Measurements from ENCODE around the gene CD47.

CD47 gene

DNA sequence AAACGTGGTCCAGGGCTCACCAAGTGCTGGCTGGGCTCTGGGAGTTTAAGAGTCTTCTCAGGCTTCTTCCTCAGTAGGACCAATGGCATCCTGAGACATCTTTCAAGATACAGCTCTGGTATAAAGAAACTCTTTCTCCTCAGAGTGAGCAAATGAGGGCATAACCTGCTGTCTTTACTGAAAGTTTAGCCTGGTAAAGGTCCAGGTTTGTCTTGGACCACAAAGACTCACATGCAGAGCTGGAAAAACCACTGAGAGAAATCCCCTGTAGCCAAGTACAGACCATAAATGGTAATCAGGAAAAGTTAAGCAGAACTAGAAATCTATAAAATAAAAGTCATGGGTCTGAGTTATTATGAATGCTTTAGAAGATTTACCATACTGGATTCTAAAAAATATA lies 23.1 kb downstream of the CD47 start:
- H3K9ac ChIP-seq (ENCODE audit: low read length) = no peak overlapping the region
- no peak overlapping the region for H3K27ac ChIP-seq (ENCODE audit: low read depth, low read length)
- H3K27me3 ChIP-seq (ENCODE audit: control insufficient read depth, insufficient read depth, low read length) = no peaks in the 10 kb centered on the region
- H3K9me3 ChIP-seq (ENCODE audit: control insufficient read depth, insufficient read depth, low read depth, low read length) = no peaks in the 10 kb centered on the region
- no peaks in the 10 kb centered on the region for H3K36me3 ChIP-seq (ENCODE audit: control insufficient read depth, insufficient read depth, low read length)
- H3K4me1 ChIP-seq (ENCODE audit: control insufficient read depth, insufficient read depth, low read length) = peaks cover 13% of the 10 kb centered on the region
- H3K4me3 ChIP-seq (ENCODE audit: low read depth, low read length) = no peak overlapping the region

GRCh38 chr3:108065096-108065495 lies 25.7 kb downstream of the CD47 start:
- Histone ChIP-seq H3K4me1 (ENCODE audit: control insufficient read depth, insufficient read depth, low read length) (peaks cover 6% of the 10 kb centered on the region; the same call in 1 of the 2 replicates), H3K9me3 (ENCODE audit: control insufficient read depth, insufficient read depth, low read depth, low read length) (no peaks in the 10 kb centered on the region), H3K9ac (ENCODE audit: low read length) (no peak overlapping the region), H3K4me3 (ENCODE audit: low read depth, low read length) (no peak overlapping the region), H3K27me3 (ENCODE audit: control insufficient read depth, insufficient read depth, low read length) (no peaks in the 10 kb centered on the region), H3K36me3 (ENCODE audit: control insufficient read depth, insufficient read depth, low read length) (no peaks in the 10 kb centered on the region), H3K27ac (ENCODE audit: low read depth, low read length) (no peak overlapping the region)

- Histone ChIP-seq H3K27ac (ENCODE audit: low read depth, low read length) (no peak overlapping the region), H3K36me3 (ENCODE audit: control insufficient read depth, insufficient read depth, low read length) (no peaks in the 10 kb centered on the region), H3K4me3 (ENCODE audit: low read depth, low read length) (no peak overlapping the region), H3K9ac (ENCODE audit: low read length) (no peak overlapping the region), H3K4me1 (ENCODE audit: control insufficient read depth, insufficient read depth, low read length) (peaks cover 6% of the 10 kb centered on the region; the same call in 1 of the 2 replicates), H3K9me3 (ENCODE audit: control insufficient read depth, insufficient read depth, low read depth, low read length) (no peaks in the 10 kb centered on the region), H3K27me3 (ENCODE audit: control insufficient read depth, insufficient read depth, low read length) (no peaks in the 10 kb centered on the region)
Observed at GRCh38 chr3:108064293-108064887, 26.4 kb downstream of the CD47 start.

DNA sequence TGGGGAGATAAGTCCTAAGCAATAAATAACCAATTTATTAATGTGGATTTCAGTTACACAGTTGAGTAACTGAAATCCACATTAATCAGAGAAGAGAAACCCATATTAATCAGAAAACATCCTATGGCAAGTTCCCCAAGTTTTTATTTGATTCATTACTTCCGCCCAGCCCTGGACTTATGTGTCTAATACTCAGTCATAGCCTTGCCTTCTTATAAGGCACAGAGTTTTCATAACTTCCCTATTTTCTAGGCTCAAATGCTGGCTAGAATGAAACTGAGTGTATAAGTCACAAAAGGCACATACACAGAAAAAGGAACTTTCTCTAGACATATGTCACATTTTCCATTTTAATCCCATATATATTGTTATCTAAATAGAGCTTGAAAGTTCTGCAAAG lies 28.8 kb downstream of the CD47 start:
- H3K27me3 ChIP-seq (ENCODE audit: control insufficient read depth, insufficient read depth, low read length) = no peaks in the 10 kb centered on the region
- no peaks in the 10 kb centered on the region for H3K36me3 ChIP-seq (ENCODE audit: control insufficient read depth, insufficient read depth, low read length)
- H3K9me3 ChIP-seq (ENCODE audit: control insufficient read depth, insufficient read depth, low read depth, low read length) = no peaks in the 10 kb centered on the region

DNA sequence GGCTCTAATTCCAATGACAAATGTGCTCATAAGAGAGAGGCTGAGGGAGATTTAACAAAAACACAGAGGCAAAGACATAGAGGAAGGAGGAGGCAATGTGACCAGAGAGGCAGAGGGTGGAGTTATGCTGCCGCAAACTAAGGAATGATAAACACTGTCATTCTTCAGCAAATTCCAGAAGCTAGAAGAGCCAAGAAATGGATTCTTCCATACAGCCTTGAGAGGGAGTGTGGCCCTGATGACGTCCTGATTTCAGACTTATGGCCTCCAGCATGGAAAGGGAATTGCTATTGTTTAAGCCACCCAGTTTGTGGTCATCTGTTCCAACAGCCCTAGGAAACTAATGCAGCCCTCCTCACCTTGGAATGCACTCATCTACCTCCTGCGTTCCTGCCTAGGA lies 30.5 kb downstream of the CD47 start:
- H3K9ac ChIP-seq (ENCODE audit: low read length) = no peak overlapping the region
- peaks cover 6% of the 10 kb centered on the region; the same call in 1 of the 2 replicates for H3K4me1 ChIP-seq (ENCODE audit: control insufficient read depth, insufficient read depth, low read length)
- H3K36me3 ChIP-seq (ENCODE audit: control insufficient read depth, insufficient read depth, low read length) = no peaks in the 10 kb centered on the region
- no peaks in the 10 kb centered on the region for H3K9me3 ChIP-seq (ENCODE audit: control insufficient read depth, insufficient read depth, low read depth, low read length)
- no peaks in the 10 kb centered on the region for H3K27me3 ChIP-seq (ENCODE audit: control insufficient read depth, insufficient read depth, low read length)
- H3K4me3 ChIP-seq (ENCODE audit: low read depth, low read length) = no peak overlapping the region
- H3K27ac ChIP-seq (ENCODE audit: low read depth, low read length) = no peak overlapping the region

More for the DNA sequence above, 28.8 kb downstream of the CD47 start:
- Histone ChIP-seq H3K4me1 (ENCODE audit: control insufficient read depth, insufficient read depth, low read length) (peaks cover 6% of the 10 kb centered on the region; the same call in 1 of the 2 replicates), H3K4me3 (ENCODE audit: low read depth, low read length) (no peak overlapping the region), H3K27ac (ENCODE audit: low read depth, low read length) (no peak overlapping the region), H3K9ac (ENCODE audit: low read length) (no peak overlapping the region)

DNA sequence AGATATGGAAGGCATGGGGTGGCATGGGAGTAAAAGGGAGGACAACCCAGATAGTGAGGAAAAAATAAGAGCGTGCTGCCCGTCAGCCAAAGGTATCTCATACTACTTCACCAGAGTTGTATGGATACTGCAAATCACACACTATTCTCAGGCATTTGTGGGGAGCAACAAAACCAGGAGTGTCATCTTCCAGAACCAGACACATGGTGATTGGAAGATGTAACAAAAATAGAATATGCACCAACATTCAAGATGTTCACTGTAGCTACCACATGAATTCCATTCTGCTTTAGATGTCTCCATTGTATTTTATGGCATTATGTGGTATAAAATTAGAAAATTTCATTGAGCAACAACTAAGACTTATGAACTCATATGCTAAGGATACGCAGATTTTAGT lies 34.9 kb downstream of the CD47 start:
- Histone ChIP-seq H3K27me3 (ENCODE audit: control insufficient read depth, insufficient read depth, low read length) (no peaks in the 10 kb centered on the region), H3K27ac (ENCODE audit: low read depth, low read length) (no peak overlapping the region), H3K4me3 (ENCODE audit: low read depth, low read length) (no peak overlapping the region), H3K4me1 (ENCODE audit: control insufficient read depth, insufficient read depth, low read length) (peaks cover 6% of the 10 kb centered on the region; the same call in 1 of the 2 replicates), H3K9ac (ENCODE audit: low read length) (no peak overlapping the region), H3K36me3 (ENCODE audit: control insufficient read depth, insufficient read depth, low read length) (no peaks in the 10 kb centered on the region), H3K9me3 (ENCODE audit: control insufficient read depth, insufficient read depth, low read depth, low read length) (no peaks in the 10 kb centered on the region)

- H3K36me3 ChIP-seq (ENCODE audit: control insufficient read depth, insufficient read depth, low read length) = no peaks in the 10 kb centered on the region
- no peaks in the 10 kb centered on the region for H3K9me3 ChIP-seq (ENCODE audit: control insufficient read depth, insufficient read depth, low read depth, low read length)
- H3K4me3 ChIP-seq (ENCODE audit: low read depth, low read length) = no peak overlapping the region
Observed at GRCh38 chr3:108054935-108055334, 35.9 kb downstream of the CD47 start.

GRCh38 chr3:108053483-108053882 lies 37.3 kb downstream of the CD47 start:
- Histone ChIP-seq H3K27ac (ENCODE audit: low read depth, low read length) (no peak overlapping the region), H3K9ac (ENCODE audit: low read length) (no peak overlapping the region), H3K9me3 (ENCODE audit: control insufficient read depth, insufficient read depth, low read depth, low read length) (no peaks in the 10 kb centered on the region), H3K36me3 (ENCODE audit: control insufficient read depth, insufficient read depth, low read length) (no peaks in the 10 kb centered on the region), H3K4me3 (ENCODE audit: low read depth, low read length) (no peak overlapping the region), H3K27me3 (ENCODE audit: control insufficient read depth, insufficient read depth, low read length) (no peaks in the 10 kb centered on the region), H3K4me1 (ENCODE audit: control insufficient read depth, insufficient read depth, low read length) (no peaks in the 10 kb centered on the region)

More at GRCh38 chr3:108054935-108055334, 35.9 kb downstream of the CD47 start:
- Histone ChIP-seq H3K4me1 (ENCODE audit: control insufficient read depth, insufficient read depth, low read length) (no peaks in the 10 kb centered on the region), H3K27me3 (ENCODE audit: control insufficient read depth, insufficient read depth, low read length) (no peaks in the 10 kb centered on the region), H3K27ac (ENCODE audit: low read depth, low read length) (no peak overlapping the region), H3K9ac (ENCODE audit: low read length) (no peak overlapping the region)

DNA sequence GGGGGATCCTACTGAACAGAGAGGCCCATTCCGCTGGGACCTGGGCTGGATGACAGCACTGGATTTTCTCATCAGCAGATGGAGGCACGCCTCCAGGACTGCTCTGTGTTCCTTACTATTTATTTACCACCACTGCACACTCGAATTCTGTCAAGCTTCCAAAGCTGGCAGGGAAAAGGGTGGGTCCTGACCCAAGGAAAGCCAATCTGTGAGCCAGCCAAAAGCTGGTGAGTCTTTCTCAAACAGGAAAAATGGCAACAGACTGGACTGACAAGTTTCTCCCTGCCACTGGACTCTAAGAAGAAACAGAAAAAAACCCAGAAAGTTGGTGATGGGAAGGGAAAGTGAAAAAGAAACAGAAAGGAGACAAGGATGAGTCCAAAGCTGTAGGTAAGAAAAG lies 37.8 kb downstream of the CD47 start:
- no peak overlapping the region for H3K4me3 ChIP-seq (ENCODE audit: low read depth, low read length)
- H3K9me3 ChIP-seq (ENCODE audit: control insufficient read depth, insufficient read depth, low read depth, low read length) = no peaks in the 10 kb centered on the region
- H3K27ac ChIP-seq (ENCODE audit: low read depth, low read length) = no peak overlapping the region
- H3K27me3 ChIP-seq (ENCODE audit: control insufficient read depth, insufficient read depth, low read length) = no peaks in the 10 kb centered on the region
- no peaks in the 10 kb centered on the region for H3K4me1 ChIP-seq (ENCODE audit: control insufficient read depth, insufficient read depth, low read length)
- no peaks in the 10 kb centered on the region for H3K36me3 ChIP-seq (ENCODE audit: control insufficient read depth, insufficient read depth, low read length)
- no peak overlapping the region for H3K9ac ChIP-seq (ENCODE audit: low read length)

DNA sequence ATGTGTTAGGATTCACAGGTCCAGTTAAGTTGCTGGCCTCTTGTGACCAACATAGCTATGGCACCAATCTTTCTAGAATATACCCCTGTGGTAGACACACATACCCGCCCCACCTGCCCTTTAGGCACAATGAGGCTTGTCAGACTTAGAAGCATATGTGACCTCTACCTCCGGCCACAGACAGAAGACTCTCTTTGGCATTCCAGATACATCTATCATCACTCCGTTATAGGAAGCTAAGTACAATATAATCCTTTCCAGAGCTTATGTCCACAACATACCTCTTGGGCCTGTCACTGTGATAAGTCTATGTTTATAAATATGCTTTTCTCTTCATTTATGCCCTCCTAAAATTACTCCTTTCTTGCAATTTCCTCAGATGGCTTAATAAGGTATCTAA lies 39.8 kb downstream of the CD47 start:
- Histone ChIP-seq H3K9ac (ENCODE audit: low read length) (no peak overlapping the region), H3K36me3 (ENCODE audit: control insufficient read depth, insufficient read depth, low read length) (no peaks in the 10 kb centered on the region), H3K4me3 (ENCODE audit: low read depth, low read length) (no peak overlapping the region)

GRCh38 chr3:108047987-108048386 lies 42.8 kb downstream of the CD47 start:
- H3K27ac ChIP-seq (ENCODE audit: low read depth, low read length) = no peak overlapping the region
- H3K4me3 ChIP-seq (ENCODE audit: low read depth, low read length) = no peak overlapping the region
- H3K4me1 ChIP-seq (ENCODE audit: control insufficient read depth, insufficient read depth, low read length) = peaks cover 3% of the 10 kb centered on the region; the same call in 1 of the 2 replicates
- H3K27me3 ChIP-seq (ENCODE audit: control insufficient read depth, insufficient read depth, low read length) = no peaks in the 10 kb centered on the region
- no peaks in the 10 kb centered on the region for H3K36me3 ChIP-seq (ENCODE audit: control insufficient read depth, insufficient read depth, low read length)
- no peaks in the 10 kb centered on the region for H3K9me3 ChIP-seq (ENCODE audit: control insufficient read depth, insufficient read depth, low read depth, low read length)
- no peak overlapping the region for H3K9ac ChIP-seq (ENCODE audit: low read length)

More for the DNA sequence above, 39.8 kb downstream of the CD47 start:
- Histone ChIP-seq H3K4me1 (ENCODE audit: control insufficient read depth, insufficient read depth, low read length) (no peaks in the 10 kb centered on the region), H3K27me3 (ENCODE audit: control insufficient read depth, insufficient read depth, low read length) (no peaks in the 10 kb centered on the region), H3K9me3 (ENCODE audit: control insufficient read depth, insufficient read depth, low read depth, low read length) (no peaks in the 10 kb centered on the region), H3K27ac (ENCODE audit: low read depth, low read length) (no peak overlapping the region)

All from HUES6 (cell line).